Articular chondrocyte of knee joint (primary cell): ENCODE results near the gene TCP11X2. TPM values are rescaled to one million over a fixed set of nuclear protein-coding genes. Genes with fewer than 3 reads are reported as not detected.

Source experiments
- total RNA-seq: library from RNA; depleted of rRNA; stranded (reverse); fragments of >200 nt; gene quantifications from 2 replicates; pipeline ENCODE4 v1.2.3, GENCODE V29; 2012

Gene TCP11X2
- not detected in 2 replicates for total RNA-seq

DNA sequence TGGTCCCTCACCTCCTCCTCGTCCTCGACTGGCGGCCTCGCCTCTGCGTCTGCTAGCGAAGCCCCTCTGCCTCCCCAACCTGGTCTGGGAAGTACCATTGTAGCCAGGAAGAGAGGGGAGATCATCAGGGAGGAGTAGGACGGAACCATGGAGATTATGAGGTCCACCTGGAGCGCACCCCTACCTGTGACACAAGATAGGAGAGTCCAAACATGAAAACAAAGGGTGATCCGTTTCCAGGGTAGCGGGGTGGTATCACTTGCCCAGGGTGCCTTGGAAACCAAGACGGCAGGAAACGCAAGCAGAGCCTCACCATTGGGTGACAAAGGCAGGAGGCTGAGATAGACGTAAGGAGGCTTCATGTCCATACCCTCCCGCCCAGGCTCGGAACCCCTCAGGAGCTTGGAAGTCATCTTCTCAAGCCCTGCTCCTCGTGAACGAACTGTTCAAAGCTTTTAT is at the start of gene TCP11X2:
TSS of gene TCP11X2 (minus strand) at position 51 of the 459 bp plus-strand sequence.

DNA sequence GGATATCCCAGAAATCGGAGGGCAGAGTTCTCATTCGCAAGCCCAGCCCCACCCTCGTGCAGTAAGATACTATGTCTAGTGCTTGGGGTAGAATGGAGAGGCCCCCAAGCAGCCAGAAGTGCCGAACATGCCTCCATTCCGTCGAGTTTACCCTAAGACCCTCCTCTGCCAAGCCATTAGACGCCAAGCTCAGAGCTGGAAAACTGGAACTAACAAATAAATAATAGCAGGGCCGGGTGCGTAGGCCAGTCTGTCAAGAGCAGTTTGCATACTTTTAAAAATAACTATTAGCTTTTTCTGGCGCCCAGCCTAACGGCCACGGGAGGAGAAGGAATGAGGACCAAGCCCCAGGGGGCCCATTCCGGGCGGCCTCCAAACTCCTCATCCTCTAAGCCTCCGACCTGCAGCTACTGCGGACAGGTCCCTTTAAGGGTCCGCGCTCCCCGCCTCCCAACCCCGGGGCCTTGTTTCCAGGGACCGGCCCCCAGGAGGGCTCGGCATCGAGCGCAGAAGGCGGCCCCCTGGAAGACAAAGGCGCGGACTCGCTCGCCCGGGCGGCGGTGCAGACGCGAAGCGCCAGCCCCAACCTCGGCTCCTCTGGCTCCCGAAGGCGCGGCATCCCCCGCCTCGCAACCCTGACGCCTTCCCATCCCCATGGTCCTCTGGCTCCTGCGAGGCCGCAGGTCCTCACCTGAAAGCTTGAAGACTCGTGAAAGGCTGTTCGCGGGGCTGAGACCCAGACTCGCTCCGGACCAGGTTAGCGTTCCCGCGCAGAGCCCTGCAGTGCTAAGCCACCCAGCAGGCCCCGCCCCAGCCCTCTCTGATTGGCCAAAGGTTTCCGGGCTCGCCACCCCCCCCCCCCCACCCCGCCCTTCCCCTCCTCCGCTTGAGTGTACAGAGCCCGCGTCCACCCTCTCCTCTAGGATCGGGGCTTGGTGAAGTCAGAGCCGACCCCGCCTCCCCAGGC is 44.6 kb upstream of the TCP11X2 start, which contains the start of gene TMSB15A:
TSS of gene TMSB15A (minus strand) at position 765 of the 967 bp plus-strand sequence.

DNA sequence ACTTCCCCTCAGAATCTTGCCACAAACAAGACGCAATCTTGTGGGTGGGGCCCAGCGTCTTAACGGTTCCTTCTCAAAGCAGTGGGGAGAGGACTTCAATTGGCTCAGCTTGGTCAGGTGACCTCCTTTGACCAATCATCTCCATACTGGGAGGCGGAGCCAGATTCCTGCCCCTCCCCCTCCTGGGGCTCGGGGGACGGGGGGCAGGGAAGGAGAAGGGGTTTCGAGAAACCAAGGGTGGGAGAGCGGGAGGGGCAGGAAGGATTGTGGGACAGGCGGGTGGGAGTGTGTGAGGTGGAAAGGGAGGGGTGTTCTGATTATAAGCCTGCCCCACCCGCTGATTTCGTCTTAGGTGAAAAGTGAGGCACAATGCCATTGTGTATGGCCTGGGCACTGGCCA is 31.7 kb downstream of the TCP11X2 start, which contains the start of gene NXF2B:
TSS of gene NXF2B (minus strand) at position 101 of the 400 bp plus-strand sequence. CDS start 59,972 bp downstream, outside the sequence.

Other genes starting within 250 kb of the TCP11X2 start
- gene NXF2, start 224.6 kb downstream of the TCP11X2 start, total RNA-seq = not detected in 2 replicates
- not detected in 2 replicates for gene NXF2B, start 31.8 kb downstream of the TCP11X2 start, total RNA-seq
- gene TMSB15A, start 44.9 kb upstream of the TCP11X2 start, total RNA-seq = 1.0 and 3.6 TPM in 2 replicates
- 16.4 and 17.1 TPM in 2 replicates for gene ARMCX5, start 127.7 kb upstream of the TCP11X2 start, total RNA-seq
- gene GPRASP1, start 179.7 kb upstream of the TCP11X2 start, total RNA-seq = 5.0 and 5.4 TPM in 2 replicates
- 16.6 and 17.2 TPM in 2 replicates for gene GPRASP2, start 240.6 kb upstream of the TCP11X2 start, total RNA-seq
- gene GPRASP3, start 248.9 kb upstream of the TCP11X2 start, total RNA-seq = 8.6 and 8.9 TPM in 2 replicates